A549 (cell line): ENCODE data around the gene FEZF1. TPM values are rescaled to one million over a fixed set of nuclear protein-coding genes. Genes with fewer than 3 reads are reported as not detected.

Source experiments
- ATAC-seq, 2 experiments: fragments of 200-7000 bp in 1 of 2; fragments of >200 bp in 1 of 2; cut with Nextera tagmentation in 1 of 2; cut with Tn5 transposase in 1 of 2; 3 replicates each; pipeline versions ENCODE4 v1.8.0 to v1.9.1; 2018 to 2020; ENCODE audit warnings: mild to moderate bottlenecking in 1 of 2, moderate library complexity in 1 of 2
- CTCF ChIA-PET: fragments of 300-600 bp; sonication (Branson Sonifier 250); formaldehyde crosslinking; extraction: SDS; loops from one replicate; lab custom pipeline; 2021; ENCODE audit warnings: antibody characterized with exemption, inconsistent platforms; lab: Yijun Ruan, JAX
- POLR2A ChIA-PET: fragments of 350-600 bp; formaldehyde crosslinking; extraction: SDS; loops from one replicate; lab custom pipeline; 2021; ENCODE audit warnings: antibody characterized with exemption, inconsistent platforms; lab: Yijun Ruan, JAX
- DNase-seq, 2 experiments: peaks; one replicate each; pipeline versions ENCODE4 v3.0.0 to v3.0.0-alpha.2; 2011 to 2016; ENCODE audit warnings: low read depth in 1 of 2, low spot score in 1 of 2
- FAIRE-seq: peaks from 2 replicates; lab custom pipeline; 2011; peaks lifted over from hg19 to GRCh38; lab: Jason Lieb, UNC
- H3K27ac ChIP-seq, 2 experiments: fragments of >200 bp; sonication (Bioruptor Twin); formaldehyde crosslinking; 3 replicates each; pipeline ENCODE4 v1.5.1; 2016 to 2017
- H3K4me1 ChIP-seq: fragments of >200 bp; sonication (Bioruptor Twin); formaldehyde crosslinking; 3 replicates; pipeline ENCODE4 v1.6.1; 2016
- H3K4me2 ChIP-seq: fragments of >200 bp; sonication (Bioruptor Twin); formaldehyde crosslinking; 3 replicates; pipeline ENCODE4 v1.6.1; 2016
- H3K4me3 ChIP-seq: fragments of >200 bp; sonication (Bioruptor Twin); formaldehyde crosslinking; 3 replicates; pipeline ENCODE4 v1.5.1; 2016
- H3K9me3 ChIP-seq: fragments of >200 bp; sonication (Bioruptor Twin); formaldehyde crosslinking; 3 replicates; pipeline ENCODE4 v1.6.1; 2016
- CBX8 ChIP-seq: fragments of 200-600 bp; sonication (generic); IDR thresholded peaks from 2 replicates; pipeline ENCODE4 v1.6.1; 2016
- CHD2 ChIP-seq: fragments of 150-350 bp; IDR thresholded peaks from 2 replicates; pipeline ENCODE4 v1.6.1; 2014; ENCODE audit warnings: low read length; ENCODE audit not compliant: partially characterized antibody
- EHF ChIP-seq: fragments of 250-450 bp; sonication (Bioruptor Pico); IDR thresholded peaks from 2 replicates; pipeline ENCODE4 v1.5.0; 2020; ENCODE audit warnings: mild to moderate bottlenecking
- FOXS1 ChIP-seq: fragments of 250-450 bp; sonication (Bioruptor Pico); IDR thresholded peaks from 2 replicates; pipeline ENCODE4 v1.5.0; 2020; ENCODE audit warnings: mild to moderate bottlenecking, moderate library complexity
- HDAC2 ChIP-seq: fragments of 200-600 bp; sonication (generic); IDR thresholded peaks from 2 replicates; pipeline ENCODE4 v1.6.1; 2016
- HOXA7 ChIP-seq: fragments of 250-450 bp; sonication (Bioruptor Pico); IDR thresholded peaks from 2 replicates; pipeline ENCODE4 v1.5.0; 2020; ENCODE audit warnings: mild to moderate bottlenecking, moderate library complexity
- HOXB13 ChIP-seq: fragments of 250-450 bp; sonication (Bioruptor Pico); IDR thresholded peaks from 2 replicates; pipeline ENCODE4 v1.5.0; 2020; ENCODE audit warnings: low read depth, mild to moderate bottlenecking, moderate library complexity
- JUN ChIP-seq, 2 experiments: fragments of >200 bp; sonication (Bioruptor Twin); formaldehyde crosslinking; IDR thresholded peaks; 2 replicates in 1 of 2; 3 replicates in 1 of 2; pipeline ENCODE4 v1.6.1; 2016 to 2017
- MAZ ChIP-seq: fragments of 150-350 bp; IDR thresholded peaks from 2 replicates; pipeline ENCODE4 v1.6.1; 2014; ENCODE audit warnings: antibody characterized with exemption, low read depth, low read length, borderline replicate concordance
- NPAS2 ChIP-seq: fragments of 250-450 bp; sonication (Bioruptor Pico); IDR thresholded peaks from 2 replicates; pipeline ENCODE4 v1.8.0; 2022; ENCODE audit warnings: mild to moderate bottlenecking, moderate library complexity, borderline replicate concordance
- POLR2AphosphoS2 ChIP-seq: conservative IDR thresholded peaks from 2 replicates; pipeline ENCODE4 v1.6.1; 2012; ENCODE audit warnings: low read length, improper control_type of control experiment, inconsistent platforms
- RAD21 ChIP-seq, 2 experiments: fragments of >200 bp in 1 of 2; sonication (Bioruptor Twin) in 1 of 2; formaldehyde crosslinking in 1 of 2; IDR thresholded peaks in 1 of 2; conservative IDR thresholded peaks in 1 of 2; 2 replicates in 1 of 2; 3 replicates in 1 of 2; pipeline ENCODE4 v1.6.1; 2012 to 2018; ENCODE audit warnings: inconsistent platforms in 1 of 2
- RCOR1 ChIP-seq: fragments of 150-350 bp; IDR thresholded peaks from 2 replicates; pipeline ENCODE4 v1.6.1; 2014; ENCODE audit warnings: antibody characterized with exemption, low read length, low read depth
- SMC3 ChIP-seq: fragments of >200 bp; sonication (Bioruptor Twin); formaldehyde crosslinking; IDR thresholded peaks from 3 replicates; pipeline ENCODE4 v1.6.1; 2018; ENCODE audit warnings: inconsistent platforms
- ZC3H11A ChIP-seq: fragments of 450-650 bp; IDR thresholded peaks from 2 replicates; pipeline ENCODE4 v1.6.1; 2014; ENCODE audit warnings: antibody characterized with exemption, mild to moderate bottlenecking
- ZFP36 ChIP-seq: fragments of 450-650 bp; IDR thresholded peaks from 2 replicates; pipeline ENCODE4 v1.6.1; 2014; ENCODE audit warnings: borderline replicate concordance; ENCODE audit not compliant: partially characterized antibody
- WGBS: methylation state at CpG from one replicate; pipeline ENCODE4 v1.1.6; 2017; ENCODE audit errors: missing lambda C conversion rate; 5-methylcytosine and 5-hydroxymethylcytosine counted together
- polyA minus RNA-seq: library from RNA; depleted of rRNA, polyadenylated mRNA; stranded (reverse); fragments of >200 nt; gene quantifications from 2 replicates; pipeline ENCODE4 v1.2.3, GENCODE V29; 2011; rRNA and poly(A)+ RNA removed
- polyA plus RNA-seq, 4 experiments: library from polyadenylated mRNA; depleted of rRNA in 3 of 4; stranded (reverse); fragments of >200 nt; fragmentation: RNase III in 1 of 4; extraction: RNeasy Plus Mini Kit Qiagen cat#74134 plus additional on column Dnase treatment in 1 of 4; gene quantifications; 2 replicates in 3 of 4; 3 replicates in 1 of 4; pipeline ENCODE4 v1.2.3, GENCODE V29; 2011 to 2017
- TF ChIP-seq, protein P1 (sequence below): fragments of 250-450 bp; sonication (Bioruptor Pico); IDR thresholded peaks from 2 replicates; pipeline ENCODE4 v1.5.0; 2021; ENCODE audit warnings: mild to moderate bottlenecking, moderate library complexity, borderline replicate concordance
- TF ChIP-seq, protein P2 (sequence below): IDR thresholded peaks from 2 replicates; pipeline ENCODE4 v1.6.1; 2012
- TF ChIP-seq, protein P3 (sequence below): fragments of 250-450 bp; sonication (Bioruptor Pico); IDR thresholded peaks from 2 replicates; pipeline ENCODE4 v1.5.0; 2020; ENCODE audit warnings: low read depth, mild to moderate bottlenecking, moderate library complexity
- TF ChIP-seq, protein P4 (sequence below): IDR thresholded peaks from 2 replicates; pipeline ENCODE4 v1.6.1; 2012; ENCODE audit warnings: low read depth, borderline replicate concordance
- TF ChIP-seq, protein P5 (sequence below): fragments of >200 bp; sonication (Bioruptor Twin); formaldehyde crosslinking; IDR thresholded peaks from 3 replicates; pipeline ENCODE4 v1.5.1; 2016

Gene FEZF1
- polyA plus RNA-seq (2011; rRNA removed) (not detected in 2 replicates), polyA plus RNA-seq (2017; fragmentation: RNase III; extraction: RNeasy Plus Mini Kit Qiagen cat#74134 plus additional on column Dnase treatment) (not detected in 3 replicates), polyA minus RNA-seq (not detected in 2 replicates)
- not detected in 2 replicates for polyA plus RNA-seq (2012; cell fraction: cytosol; rRNA removed)
- not detected in 2 replicates for polyA plus RNA-seq (2012; cell fraction: nucleus; rRNA removed)

DNA sequence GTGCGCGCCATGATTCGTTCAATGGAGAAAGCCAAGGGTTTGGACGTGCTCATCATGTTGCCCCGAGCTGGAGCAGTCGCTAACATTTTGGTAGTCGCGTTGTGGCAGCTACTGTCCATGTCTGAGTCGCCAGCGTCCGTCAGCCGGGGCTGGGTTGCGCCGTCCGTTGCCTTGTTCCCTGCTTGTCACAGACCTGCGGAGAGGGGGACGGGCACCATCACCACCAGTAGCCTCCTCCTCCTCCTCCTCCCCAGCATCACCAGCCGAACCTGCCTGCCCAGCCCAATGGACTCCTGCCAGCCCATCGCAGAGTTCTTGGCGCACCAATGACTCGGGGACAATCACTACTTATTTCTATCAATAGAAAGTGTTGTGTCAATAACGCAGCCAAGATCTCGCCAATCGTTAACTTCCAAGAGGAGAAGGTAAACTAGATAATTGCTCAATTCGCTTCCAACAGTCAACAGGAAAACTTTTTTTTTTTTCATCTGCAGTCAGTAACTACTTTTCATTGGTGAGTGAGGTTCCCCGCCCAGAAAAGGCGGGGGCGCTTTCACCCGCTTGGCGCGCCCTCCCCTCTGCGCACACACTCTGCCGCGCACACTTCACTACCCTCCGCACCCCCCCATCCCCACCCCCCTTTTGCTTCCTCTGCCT lies at the start of gene FEZF1:
TSS of gene FEZF1 (minus strand) at position 432 of the 657 bp plus-strand sequence. CDS start at position 119, 313 bp downstream.
- ATAC-seq (peak in 1 of 2 experiments; percentile 27; a peak in 3 of 6 replicates), FAIRE-seq (no peak), DNase-seq (no peak)
- Histone ChIP-seq H3K27ac (no peak within 1 kb of the TSS), H3K9me3 (no peaks in the 10 kb centered on the region; the same call in 2 of the 3 replicates), H3K4me3 (no peak within 1 kb of the TSS; the same call in 2 of the 3 replicates), H3K4me2 (peak within 1 kb of the TSS; percentile 37), H3K4me1 (no peaks in the 10 kb centered on the region)
- WGBS: 26% methylated on average over 34 of the region's 35 CpGs
- TF ChIP-seq SMC3 (no peak), RAD21 (conservative IDR thresholded peaks at IDR 0.05 in 1 of 2, IDR thresholded peaks at IDR 0.05 in 1 of 2) (no peak), HOXA7 (CRISPR knock-in tag) (no peak), ZC3H11A (no peak), CHD2 (no peak), JUN (IDR thresholded peaks at IDR 0.05) (no peak), CBX8 (no peak), FOXS1 (CRISPR knock-in tag) (no peak), ZFP36 (no peak), POLR2AphosphoS2 (no peak), NPAS2 (no peak), RCOR1 (no peak), HOXB13 (CRISPR knock-in tag) (no peak)
- TF ChIP-seq, protein P1, sequence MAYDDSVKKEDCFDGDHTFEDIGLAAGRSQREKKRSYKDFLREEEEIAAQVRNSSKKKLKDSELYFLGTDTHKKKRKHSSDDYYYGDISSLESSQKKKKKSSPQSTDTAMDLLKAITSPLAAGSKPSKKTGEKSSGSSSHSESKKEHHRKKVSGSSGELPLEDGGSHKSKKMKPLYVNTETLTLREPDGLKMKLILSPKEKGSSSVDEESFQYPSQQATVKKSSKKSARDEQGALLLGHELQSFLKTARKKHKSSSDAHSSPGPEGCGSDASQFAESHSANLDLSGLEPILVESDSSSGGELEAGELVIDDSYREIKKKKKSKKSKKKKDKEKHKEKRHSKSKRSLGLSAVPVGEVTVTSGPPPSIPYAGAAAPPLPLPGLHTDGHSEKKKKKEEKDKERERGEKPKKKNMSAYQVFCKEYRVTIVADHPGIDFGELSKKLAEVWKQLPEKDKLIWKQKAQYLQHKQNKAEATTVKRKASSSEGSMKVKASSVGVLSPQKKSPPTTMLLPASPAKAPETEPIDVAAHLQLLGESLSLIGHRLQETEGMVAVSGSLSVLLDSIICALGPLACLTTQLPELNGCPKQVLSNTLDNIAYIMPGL (CRISPR knock-in tag): no peak
- TF ChIP-seq, protein P2, sequence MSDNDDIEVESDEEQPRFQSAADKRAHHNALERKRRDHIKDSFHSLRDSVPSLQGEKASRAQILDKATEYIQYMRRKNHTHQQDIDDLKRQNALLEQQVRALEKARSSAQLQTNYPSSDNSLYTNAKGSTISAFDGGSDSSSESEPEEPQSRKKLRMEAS: no peak
- ChIA-PET CTCF (no interaction called here), POLR2A (no interaction called here)

DNA sequence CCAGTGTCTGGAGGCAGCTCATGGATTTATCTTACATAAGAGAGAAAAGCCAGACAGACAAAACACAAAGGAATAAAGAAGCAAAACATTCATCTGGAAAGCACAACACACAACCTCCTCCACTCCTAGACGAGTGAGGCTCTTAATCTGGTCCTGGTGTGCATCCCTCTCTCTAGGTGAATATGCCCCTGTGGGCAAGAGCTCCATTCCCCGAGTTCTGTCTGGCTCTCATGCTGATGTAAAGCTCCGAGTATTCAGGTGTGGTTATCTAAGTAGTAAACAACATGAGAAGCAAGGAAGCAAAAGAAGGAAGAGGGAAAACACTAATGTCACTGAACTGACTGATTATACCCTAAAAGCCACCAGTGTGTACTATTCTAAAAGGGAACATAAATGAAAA lies 47.9 kb upstream of the FEZF1 start:
- CTCF ChIA-PET: interaction anchor here (0.9 kb wide), 1 partner anchor 11 kb away, joined by 3 read pairs; no protein-coding TSS in a partner anchor
- no peaks in the 10 kb centered on the region for H3K9me3 ChIP-seq
- no peak overlapping the region for H3K27ac ChIP-seq
- FAIRE-seq (no peak), ATAC-seq (no peak), DNase-seq (no peak)
- 1% methylated on average over 3 of the region's 3 CpGs for WGBS
- no peak overlapping the region for H3K4me2 ChIP-seq
- POLR2A ChIA-PET: no interaction called here
- TF ChIP-seq, protein P3, sequence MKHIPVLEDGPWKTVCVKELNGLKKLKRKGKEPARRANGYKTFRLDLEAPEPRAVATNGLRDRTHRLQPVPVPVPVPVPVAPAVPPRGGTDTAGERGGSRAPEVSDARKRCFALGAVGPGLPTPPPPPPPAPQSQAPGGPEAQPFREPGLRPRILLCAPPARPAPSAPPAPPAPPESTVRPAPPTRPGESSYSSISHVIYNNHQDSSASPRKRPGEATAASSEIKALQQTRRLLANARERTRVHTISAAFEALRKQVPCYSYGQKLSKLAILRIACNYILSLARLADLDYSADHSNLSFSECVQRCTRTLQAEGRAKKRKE: no peak
- TF ChIP-seq FOXS1 (CRISPR knock-in tag) (no peak), ZFP36 (no peak), HDAC2 (no peak), MAZ (no peak), EHF (CRISPR knock-in tag) (no peak)
- TF ChIP-seq, protein P4, sequence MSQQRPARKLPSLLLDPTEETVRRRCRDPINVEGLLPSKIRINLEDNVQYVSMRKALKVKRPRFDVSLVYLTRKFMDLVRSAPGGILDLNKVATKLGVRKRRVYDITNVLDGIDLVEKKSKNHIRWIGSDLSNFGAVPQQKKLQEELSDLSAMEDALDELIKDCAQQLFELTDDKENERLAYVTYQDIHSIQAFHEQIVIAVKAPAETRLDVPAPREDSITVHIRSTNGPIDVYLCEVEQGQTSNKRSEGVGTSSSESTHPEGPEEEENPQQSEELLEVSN: no peak
- TF ChIP-seq, protein P5, sequence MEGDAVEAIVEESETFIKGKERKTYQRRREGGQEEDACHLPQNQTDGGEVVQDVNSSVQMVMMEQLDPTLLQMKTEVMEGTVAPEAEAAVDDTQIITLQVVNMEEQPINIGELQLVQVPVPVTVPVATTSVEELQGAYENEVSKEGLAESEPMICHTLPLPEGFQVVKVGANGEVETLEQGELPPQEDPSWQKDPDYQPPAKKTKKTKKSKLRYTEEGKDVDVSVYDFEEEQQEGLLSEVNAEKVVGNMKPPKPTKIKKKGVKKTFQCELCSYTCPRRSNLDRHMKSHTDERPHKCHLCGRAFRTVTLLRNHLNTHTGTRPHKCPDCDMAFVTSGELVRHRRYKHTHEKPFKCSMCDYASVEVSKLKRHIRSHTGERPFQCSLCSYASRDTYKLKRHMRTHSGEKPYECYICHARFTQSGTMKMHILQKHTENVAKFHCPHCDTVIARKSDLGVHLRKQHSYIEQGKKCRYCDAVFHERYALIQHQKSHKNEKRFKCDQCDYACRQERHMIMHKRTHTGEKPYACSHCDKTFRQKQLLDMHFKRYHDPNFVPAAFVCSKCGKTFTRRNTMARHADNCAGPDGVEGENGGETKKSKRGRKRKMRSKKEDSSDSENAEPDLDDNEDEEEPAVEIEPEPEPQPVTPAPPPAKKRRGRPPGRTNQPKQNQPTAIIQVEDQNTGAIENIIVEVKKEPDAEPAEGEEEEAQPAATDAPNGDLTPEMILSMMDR: no peak
- TF ChIP-seq, all 56 proteins: peak for 0
- H3K4me1 ChIP-seq: no peaks in the 10 kb centered on the region
- no peak overlapping the region for H3K4me3 ChIP-seq
